ENCODE measurements around the gene MROH9.

DNA sequence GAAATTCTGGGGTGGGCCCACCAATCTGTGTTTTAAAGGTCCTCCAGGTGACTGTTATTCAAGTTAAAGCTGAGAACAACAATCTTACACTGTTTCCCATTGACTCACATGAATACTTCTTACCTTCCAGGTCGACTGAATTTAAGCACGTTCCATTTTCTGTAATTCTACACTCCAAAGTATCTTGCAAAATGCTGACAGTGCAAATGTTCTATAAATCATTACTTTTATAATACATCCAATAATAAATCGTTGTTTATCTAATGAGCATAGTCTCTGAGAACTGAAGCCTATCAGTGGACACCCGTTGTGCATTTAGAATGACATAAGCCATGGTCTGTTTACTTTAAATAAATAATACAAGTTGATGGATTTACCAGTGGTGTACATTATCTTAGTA lies 79.5 kb downstream of the MROH9 start:
- no peak for TF ChIP-seq POLR2A (IDR thresholded peaks at IDR 0.05)
- TF ChIP-seq, protein P1, sequence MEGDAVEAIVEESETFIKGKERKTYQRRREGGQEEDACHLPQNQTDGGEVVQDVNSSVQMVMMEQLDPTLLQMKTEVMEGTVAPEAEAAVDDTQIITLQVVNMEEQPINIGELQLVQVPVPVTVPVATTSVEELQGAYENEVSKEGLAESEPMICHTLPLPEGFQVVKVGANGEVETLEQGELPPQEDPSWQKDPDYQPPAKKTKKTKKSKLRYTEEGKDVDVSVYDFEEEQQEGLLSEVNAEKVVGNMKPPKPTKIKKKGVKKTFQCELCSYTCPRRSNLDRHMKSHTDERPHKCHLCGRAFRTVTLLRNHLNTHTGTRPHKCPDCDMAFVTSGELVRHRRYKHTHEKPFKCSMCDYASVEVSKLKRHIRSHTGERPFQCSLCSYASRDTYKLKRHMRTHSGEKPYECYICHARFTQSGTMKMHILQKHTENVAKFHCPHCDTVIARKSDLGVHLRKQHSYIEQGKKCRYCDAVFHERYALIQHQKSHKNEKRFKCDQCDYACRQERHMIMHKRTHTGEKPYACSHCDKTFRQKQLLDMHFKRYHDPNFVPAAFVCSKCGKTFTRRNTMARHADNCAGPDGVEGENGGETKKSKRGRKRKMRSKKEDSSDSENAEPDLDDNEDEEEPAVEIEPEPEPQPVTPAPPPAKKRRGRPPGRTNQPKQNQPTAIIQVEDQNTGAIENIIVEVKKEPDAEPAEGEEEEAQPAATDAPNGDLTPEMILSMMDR (IDR thresholded peaks at IDR 0.05): no peak
